ENCODE results near the gene PRICKLE1.
"Not testable (repeated sequence)": the region's sequence is repeated elsewhere in the genome, so short reads cannot be mapped to it uniquely, and the experiment has no call there.

The PRICKLE1 gene

GRCh38 chr12:42552822-42553221 is 36.7 kb downstream of the PRICKLE1 start:
- DNase-seq, result no peak

- DNase-seq, result no peak
These were observed 38.7 kb downstream of the PRICKLE1 start for GRCh38 chr12:42550800-42551199.

DNA sequence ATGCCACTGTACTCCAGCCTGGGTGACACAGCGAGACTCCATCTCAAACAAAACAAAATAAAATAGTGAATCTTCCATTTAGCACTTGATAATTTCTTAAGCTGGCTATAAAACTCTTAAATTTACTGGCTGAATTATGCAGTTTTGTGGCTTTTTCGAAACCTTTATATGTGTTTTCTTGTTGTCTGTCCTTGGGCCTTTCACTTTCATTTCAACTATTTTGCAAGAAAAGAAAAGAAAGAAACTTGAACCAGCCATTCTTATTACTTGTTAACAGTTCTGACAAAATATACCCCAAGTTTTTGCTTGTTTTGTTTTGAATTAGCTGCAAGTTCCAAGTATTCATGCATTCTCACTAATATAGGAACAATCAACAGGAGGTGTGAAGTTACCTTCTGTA is 42.8 kb downstream of the PRICKLE1 start:
- no peak for DNase-seq

GRCh38 chr12:42541965-42542364 is 47.6 kb downstream of the PRICKLE1 start:
- no peak for DNase-seq

DNA sequence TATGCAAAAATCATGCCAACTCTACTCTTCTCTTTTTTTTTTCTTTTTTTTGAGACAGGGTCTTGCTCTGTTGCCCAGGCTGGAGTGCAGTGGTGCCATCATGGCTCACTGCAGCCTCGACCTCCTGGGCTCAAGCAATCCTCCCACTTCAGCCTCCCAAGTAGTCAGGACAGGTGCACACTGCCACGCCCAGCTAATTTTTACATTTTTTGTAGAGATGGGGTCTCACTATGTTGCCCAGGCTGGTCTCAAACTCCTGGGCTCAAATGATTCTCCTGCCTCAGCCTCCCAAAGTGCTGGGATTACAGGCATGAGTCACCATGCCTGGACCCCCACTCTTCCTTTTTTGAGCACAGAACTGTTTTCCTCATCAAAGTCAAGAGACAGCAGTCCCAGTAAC is 48.2 kb downstream of the PRICKLE1 start:
- DNase-seq, result not testable (repeated sequence)

- no peak for DNase-seq
These were observed 49.9 kb downstream of the PRICKLE1 start for GRCh38 chr12:42539696-42540095.

- no peak for DNase-seq
These were observed 51.3 kb downstream of the PRICKLE1 start for GRCh38 chr12:42538203-42538602.

DNA sequence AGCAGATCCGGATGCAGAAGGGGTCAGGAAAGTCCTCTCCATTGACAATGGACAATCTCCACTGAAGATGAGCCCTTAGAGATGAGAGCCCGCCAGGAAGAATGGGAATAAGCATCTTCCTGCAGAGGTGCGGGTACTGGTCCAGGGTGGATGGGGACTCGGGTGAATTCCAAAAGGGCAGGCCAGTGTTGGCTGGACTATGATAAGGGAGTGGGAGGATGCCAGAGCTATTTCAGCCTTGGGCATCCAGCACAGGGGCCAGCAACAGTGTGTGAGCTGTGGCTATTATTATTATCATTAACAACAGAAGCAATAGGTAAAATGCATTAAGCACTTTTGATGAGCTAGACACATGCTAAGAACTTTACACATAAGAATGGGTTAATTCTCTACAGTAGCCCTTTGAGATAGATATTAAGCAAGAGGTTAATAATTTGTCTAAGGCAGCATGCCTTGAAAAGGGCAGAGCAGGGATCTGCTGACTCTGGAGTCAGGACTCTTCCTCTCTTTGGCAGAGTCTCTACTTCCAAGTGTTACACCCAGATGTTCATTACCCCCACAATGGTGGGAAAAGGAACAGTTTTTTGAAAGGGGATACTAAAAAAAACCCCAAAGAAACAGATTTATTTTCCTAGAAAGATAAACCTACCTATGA is 55.2 kb downstream of the PRICKLE1 start:
- no peak for DNase-seq

GRCh38 chr12:42530284-42530683 is 59.3 kb downstream of the PRICKLE1 start:
- DNase-seq, result no peak

GRCh38 chr12:42525444-42525843 is 64.1 kb downstream of the PRICKLE1 start:
- no peak for DNase-seq

DNA sequence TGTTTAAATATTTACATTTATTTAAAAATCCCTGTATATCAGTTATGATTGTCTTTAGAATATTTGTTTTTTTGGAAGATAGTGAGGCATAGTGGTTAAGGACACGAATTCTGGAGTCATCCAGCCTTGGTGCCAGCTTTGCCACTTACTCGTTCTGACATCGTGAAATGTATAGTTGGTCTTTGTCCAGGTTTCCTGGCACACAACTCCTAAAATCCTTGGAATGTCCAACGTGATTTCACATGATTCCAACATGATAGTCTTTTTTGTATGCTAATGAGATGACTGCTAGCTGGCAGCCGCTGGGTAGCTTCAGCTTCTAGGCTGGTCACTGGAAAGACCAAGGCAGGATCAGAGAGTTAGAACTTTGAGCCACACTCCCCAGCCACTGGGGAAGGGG is 64.8 kb downstream of the PRICKLE1 start:
- no peak for DNase-seq

DNA sequence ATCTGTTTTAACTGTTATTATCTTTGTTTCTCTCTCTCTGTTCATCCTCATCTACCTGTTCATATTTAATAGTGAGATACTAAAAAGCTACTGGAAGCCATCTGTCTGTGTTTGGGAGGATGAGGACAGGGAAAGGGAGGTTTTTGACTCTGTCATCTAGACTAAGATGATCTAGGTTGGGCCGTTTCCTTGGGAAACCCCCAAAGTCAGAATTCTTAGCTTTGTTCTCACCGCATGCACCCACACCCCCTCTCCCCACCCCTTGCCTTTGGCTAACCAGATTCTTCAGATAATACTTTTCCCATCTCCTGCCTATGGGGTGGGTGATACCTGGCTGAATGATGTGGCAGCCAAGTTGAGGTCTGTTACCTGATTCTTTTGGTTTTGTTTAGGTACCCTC is 73.0 kb downstream of the PRICKLE1 start:
- DNase-seq, result no peak

DNA sequence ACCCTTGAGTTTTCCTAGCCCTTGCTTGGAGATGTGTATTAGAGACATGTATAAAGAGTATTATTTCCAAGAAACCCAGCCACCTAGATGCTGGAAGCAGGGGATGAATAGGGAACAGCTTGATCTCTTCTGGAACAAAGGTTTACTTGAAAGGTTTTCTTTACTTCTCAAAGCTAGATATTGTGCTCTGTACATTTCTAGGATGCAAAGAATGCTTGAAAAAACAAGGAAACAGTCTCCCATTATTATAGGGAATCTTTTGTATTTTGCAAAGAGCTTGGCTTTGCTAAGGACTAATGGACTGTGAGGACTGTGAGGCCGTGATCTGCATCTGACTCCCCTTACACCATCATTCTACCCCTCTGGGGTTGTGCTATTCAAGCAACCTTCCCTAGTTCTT is 77.9 kb downstream of the PRICKLE1 start:
- DNase-seq, result no peak

- DNase-seq, result no peak
These were observed 78.7 kb downstream of the PRICKLE1 start for GRCh38 chr12:42510823-42511222.

DNA sequence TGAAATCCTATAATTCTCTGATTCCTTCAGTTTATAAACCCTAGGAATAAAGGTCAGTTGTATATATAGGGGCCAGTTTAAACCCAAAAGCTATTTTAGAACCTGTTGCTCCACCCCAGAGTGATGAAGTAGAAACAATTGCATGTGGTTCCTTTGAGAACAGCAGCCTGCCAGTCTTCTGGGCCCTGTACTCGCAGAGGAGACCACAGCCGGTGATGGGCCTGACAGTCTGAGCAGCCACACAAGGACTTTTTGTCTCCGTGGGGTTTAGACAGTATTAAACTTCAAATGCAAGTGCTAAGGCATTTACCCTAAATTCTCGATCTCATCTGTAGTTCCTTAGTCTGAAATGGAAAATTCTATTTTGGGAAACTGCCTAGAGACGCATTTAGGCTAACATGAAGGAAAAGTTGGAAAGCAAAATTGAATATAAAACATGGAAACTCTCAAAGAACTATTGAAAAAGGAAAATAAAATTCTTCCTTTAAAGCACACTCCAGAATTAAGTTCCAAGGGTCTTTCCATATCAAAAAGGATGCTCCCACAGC is 80.6 kb downstream of the PRICKLE1 start:
- DNase-seq, result no peak

DNA sequence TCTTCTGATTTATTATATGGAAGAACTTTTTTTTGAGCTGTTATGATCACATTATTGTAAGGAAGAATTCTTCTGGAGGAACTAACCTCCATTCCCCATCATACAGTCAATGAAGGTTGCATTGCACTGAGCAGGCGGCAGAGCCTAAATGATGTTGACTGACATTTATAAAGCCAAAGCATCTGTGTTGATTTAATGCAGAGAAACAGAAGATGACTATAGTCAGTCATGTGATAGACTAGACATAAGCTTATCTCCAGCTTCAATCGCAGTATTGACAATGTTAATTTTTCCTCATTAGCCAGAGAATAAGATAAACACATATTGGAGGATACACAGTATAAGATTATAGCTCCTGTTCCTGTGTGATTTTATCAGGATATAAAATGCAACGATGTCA is 82.0 kb downstream of the PRICKLE1 start:
- no peak for DNase-seq

- DNase-seq, result no peak
These were observed 82.5 kb downstream of the PRICKLE1 start for GRCh38 chr12:42507081-42507480.

GRCh38 chr12:42504049-42504448 is 85.5 kb downstream of the PRICKLE1 start:
- DNase-seq, result no peak

DNA sequence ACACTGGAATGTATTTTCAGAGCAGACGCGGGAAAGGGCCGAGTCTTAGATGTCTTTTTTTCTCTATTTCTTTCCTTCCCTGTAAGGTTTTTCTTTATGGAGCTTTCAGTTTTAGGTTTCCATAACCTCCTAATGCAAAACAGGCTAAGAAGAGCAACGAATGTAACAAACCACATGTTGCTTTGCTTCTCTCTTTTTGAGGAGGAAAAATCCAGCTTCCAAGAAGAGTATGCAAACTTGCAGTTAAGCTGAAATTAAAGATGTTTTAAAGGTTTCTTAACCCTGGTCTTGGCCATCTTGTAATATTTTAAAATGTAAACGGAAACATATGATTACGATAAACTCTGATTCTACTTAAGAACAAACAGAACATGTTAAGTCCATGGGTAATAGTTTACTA is 86.9 kb downstream of the PRICKLE1 start:
- DNase-seq, result no peak

DNA sequence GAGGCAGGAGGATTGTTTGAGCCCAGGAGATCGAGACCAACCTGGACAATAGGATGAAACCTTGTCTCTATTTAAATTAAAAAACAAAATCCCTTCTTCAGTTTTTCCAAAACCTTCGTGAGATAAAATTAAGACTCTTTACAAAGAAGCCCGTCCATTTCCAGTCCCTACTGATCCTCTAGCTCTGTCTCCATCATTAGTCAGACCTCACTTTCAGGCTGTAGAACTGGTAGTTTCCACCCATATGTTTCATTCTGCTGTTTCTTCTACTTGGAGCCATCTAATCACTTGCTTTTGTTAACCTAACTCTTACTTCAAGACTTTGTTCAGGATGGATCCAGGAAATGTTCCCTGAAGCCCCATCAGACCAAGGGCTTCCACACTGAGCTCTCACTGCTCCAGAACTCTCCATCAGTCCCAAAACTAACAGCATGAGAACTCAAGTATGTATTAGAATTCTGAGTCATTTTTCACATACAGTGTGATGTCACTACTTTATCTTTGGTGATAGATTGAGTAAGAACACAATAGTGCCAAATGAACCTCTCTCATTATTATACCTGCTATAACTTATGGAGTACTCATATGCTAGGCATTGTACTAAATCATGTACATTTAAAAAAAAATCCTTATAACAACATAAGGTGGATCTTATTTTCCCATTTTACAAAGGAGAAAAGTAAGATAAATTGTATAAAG is 90.8 kb downstream of the PRICKLE1 start:
- no peak for DNase-seq

DNA sequence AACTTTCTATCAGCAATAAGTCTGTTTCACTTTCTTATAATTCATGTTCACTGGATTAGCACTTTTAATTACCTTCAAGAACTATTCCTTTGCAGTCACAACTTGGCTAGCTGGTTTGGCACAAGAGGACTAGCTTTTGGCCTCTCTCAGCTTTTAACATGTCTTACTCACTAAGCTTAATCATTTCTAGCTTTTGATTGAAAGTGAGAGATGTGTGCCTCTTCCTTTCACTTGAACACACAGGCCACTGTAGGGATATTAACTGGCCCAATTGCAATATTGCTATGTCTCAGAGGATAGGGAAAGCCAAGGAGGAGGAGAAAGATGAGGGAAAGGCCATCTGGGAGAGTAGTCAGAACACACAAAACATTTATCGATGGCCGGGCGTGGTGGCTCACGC is 92.7 kb downstream of the PRICKLE1 start:
- DNase-seq, result no peak

GRCh38 chr12:42495244-42495643 is 94.3 kb downstream of the PRICKLE1 start:
- DNase-seq, result no peak

DNA sequence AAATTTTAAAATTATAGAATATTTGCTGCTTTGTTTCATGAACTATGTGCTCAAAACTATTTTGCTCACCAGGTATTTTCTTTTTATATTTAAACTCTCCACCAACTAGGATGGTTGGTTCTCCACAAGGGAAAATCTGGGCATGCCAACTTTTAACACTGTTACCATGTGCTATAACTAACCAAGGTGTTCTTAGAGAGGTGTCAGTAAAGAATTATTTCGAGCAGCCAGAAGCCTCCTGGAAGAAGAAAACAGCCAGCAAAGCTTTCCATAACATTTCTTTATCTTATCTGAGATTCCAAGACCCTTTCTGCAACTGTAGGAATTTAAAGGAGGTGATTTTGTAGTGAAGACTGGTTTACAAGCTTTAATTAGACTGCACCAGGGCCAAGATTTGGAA is 97.3 kb downstream of the PRICKLE1 start:
- no peak for DNase-seq

GRCh38 chr12:42490261-42490842 is 99.2 kb downstream of the PRICKLE1 start:
- no peak for DNase-seq
